HCT116 (cell line): ENCODE data around the gene PTGDS.

Experiments used
- EZH2 ChIP-seq: fragments of 200-600 bp; sonication (generic); IDR thresholded peaks from 2 replicates; pipeline ENCODE4 v1.6.1; 2017; ENCODE audit warnings: antibody characterized with exemption, mixed run types
- EZH2phosphoT487 ChIP-seq: fragments of 200-600 bp; IDR thresholded peaks from 2 replicates; pipeline ENCODE4 v1.6.1; 2018; ENCODE audit warnings: antibody characterized with exemption, borderline replicate concordance
- POLR2AphosphoS5 ChIP-seq: IDR thresholded peaks from 2 replicates; pipeline ENCODE4 v1.6.1; 2011; ENCODE audit warnings: mild to moderate bottlenecking, low read depth, low read length, moderate library complexity
- SIN3A ChIP-seq: IDR thresholded peaks from 2 replicates; pipeline ENCODE4 v1.6.1; 2012; ENCODE audit warnings: low read depth
- ZFX ChIP-seq: fragments of 450-650 bp; IDR thresholded peaks from 2 replicates; pipeline ENCODE4 v1.6.1; 2017
- TF ChIP-seq, protein P1 (sequence below): IDR thresholded peaks from 2 replicates; pipeline ENCODE4 v1.6.1; 2012
- TF ChIP-seq, protein P2 (sequence below), 3 experiments: fragments of 200-600 bp in 1 of 3; sonication (generic) in 1 of 3; IDR thresholded peaks in 2 of 3; conservative IDR thresholded peaks in 1 of 3; 2 replicates each; pipeline ENCODE4 v1.5.1; 2012 to 2017; ENCODE audit warnings: low read depth in 2 of 3, low read length in 2 of 3, antibody characterized with exemption in 1 of 3, borderline replicate concordance in 1 of 3, control low read depth in 1 of 3, mild to moderate bottlenecking in 1 of 3, mixed read lengths in 1 of 3, mixed run types in 1 of 3, moderate library complexity in 1 of 3; ENCODE audit not compliant: insufficient read depth in 1 of 3

DNA sequence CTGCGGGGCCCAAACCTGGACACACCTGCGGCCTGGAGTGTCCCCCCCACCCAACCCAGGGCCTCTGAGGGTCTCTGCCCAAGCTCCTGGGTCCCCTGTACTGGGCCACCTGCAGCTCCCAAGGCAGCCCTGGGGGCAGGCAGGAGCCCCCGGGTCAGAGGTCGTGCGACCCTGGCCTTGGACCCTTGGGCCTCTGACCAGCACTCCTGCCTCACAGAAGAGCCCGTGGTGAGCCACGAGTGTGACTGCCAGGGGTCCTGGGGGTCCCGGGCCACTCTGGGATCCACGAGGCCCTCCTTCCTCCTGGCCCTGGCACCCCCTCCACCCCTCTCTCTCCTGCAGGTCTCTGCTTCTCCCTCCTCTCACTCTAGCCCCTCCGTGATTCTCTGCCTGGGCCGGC lies 5.0 kb upstream of the PTGDS start:
- no peak for TF ChIP-seq EZH2phosphoT487
- no peak for TF ChIP-seq SIN3A
- TF ChIP-seq, protein P1, sequence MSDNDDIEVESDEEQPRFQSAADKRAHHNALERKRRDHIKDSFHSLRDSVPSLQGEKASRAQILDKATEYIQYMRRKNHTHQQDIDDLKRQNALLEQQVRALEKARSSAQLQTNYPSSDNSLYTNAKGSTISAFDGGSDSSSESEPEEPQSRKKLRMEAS: no peak
- no peak for TF ChIP-seq EZH2
- no peak for TF ChIP-seq ZFX
- no peak for TF ChIP-seq POLR2AphosphoS5
- TF ChIP-seq, protein P2, sequence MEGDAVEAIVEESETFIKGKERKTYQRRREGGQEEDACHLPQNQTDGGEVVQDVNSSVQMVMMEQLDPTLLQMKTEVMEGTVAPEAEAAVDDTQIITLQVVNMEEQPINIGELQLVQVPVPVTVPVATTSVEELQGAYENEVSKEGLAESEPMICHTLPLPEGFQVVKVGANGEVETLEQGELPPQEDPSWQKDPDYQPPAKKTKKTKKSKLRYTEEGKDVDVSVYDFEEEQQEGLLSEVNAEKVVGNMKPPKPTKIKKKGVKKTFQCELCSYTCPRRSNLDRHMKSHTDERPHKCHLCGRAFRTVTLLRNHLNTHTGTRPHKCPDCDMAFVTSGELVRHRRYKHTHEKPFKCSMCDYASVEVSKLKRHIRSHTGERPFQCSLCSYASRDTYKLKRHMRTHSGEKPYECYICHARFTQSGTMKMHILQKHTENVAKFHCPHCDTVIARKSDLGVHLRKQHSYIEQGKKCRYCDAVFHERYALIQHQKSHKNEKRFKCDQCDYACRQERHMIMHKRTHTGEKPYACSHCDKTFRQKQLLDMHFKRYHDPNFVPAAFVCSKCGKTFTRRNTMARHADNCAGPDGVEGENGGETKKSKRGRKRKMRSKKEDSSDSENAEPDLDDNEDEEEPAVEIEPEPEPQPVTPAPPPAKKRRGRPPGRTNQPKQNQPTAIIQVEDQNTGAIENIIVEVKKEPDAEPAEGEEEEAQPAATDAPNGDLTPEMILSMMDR (IDR thresholded peaks at IDR 0.05 in 2 of 3, conservative IDR thresholded peaks at IDR 0.05 in 1 of 3; ENCODE audit: borderline replicate concordance in 1 of 3, insufficient read depth in 1 of 3, low read depth in 2 of 3, low read length in 2 of 3): no peak
